HG02840 (cell line): Measurements from ENCODE around the gene FJX1.
A peak's percentile ranks its signal among the peaks of the same experiment; 100 is the strongest.
"Not testable (repeated sequence)": the region's sequence is repeated elsewhere in the genome, so short reads cannot be mapped to it uniquely, and the experiment has no call there.

Source experiments
- ATAC-seq: cut with Tn5 transposase; IDR thresholded peaks from one replicate; pipeline ENCODE4 v1.9.1; 2021; ENCODE audit warnings: mild to moderate bottlenecking, moderate library complexity, moderate number of reproducible peaks; ENCODE audit not compliant: unreplicated experiment, low FRiP score

Gene FJX1

DNA sequence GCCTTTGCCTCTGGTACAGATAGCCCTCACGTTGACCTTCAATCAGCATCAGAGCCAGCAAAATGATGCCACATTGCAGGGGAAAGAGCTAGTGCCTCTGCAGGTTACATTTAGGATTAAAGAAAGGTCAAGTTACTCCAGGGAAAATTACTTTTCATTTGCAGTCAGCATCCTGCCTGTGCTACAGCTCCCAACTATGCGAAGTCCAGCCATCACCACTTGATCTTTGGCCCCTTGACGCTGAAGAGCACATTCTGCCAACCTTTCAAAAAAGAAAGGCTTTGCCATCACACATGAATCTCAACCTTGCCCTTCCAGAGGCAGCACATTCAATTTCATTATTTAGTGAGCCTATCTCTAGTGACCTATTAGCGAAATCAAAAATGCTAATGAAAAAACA is 11.3 kb downstream of the FJX1 start:
- no peak for ATAC-seq

DNA sequence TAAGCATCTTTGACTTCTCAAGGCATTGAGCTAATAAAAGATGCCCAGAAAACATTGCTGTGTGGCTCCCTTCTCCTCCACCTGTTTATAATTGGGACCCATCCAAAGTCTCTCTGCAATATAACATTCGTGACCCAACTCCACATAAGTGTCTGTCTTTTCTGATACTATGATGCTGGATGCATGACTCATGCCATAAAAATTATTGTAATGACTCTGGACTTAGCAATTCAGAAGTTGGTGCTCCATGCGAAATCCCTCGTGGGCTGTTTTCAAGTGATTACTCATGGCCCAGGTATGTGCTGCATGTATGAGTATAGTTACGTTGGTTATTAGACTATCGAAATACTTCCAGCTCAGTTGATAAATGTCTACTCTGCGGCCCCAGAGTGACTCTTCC is 11.7 kb downstream of the FJX1 start:
- no peak for ATAC-seq

DNA sequence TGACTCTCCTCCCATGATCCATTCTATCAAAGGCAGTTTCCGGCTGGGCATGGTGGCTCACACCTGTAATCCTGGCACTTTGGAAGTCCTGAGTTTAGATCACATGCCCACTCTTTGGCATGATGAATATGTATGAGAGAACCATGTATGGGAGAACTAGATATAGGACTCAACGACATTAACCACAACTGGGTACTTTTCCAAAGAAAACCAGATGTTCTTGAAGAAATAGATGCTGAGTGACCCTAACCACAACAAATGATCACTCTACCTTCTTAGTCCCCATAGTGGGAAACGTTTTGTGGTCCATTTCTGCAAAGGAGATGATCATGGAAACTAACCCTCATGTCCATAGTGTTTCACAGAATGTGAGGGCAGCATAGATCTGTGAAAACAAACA is 13.6 kb downstream of the FJX1 start:
- no peak for ATAC-seq

DNA sequence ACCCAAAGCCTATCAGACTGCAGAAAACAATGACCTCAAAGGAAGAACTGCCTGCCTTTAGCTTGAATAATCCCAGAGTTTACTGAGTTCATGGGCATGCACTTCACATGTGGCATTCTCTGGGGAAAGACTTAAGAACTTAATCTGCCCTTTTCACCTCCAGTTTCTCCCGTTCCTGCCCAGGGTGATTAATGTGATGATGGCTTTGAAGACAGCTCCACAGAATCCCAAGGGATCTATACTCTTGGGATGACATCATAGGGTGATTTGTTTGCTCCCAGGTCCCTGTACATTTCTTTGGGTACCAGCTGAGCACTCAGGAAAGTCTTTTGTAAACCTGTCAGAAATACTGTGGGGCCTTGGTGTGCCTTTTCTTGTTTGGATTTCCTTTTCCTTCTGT is 14.0 kb downstream of the FJX1 start:
- no peak for ATAC-seq

DNA sequence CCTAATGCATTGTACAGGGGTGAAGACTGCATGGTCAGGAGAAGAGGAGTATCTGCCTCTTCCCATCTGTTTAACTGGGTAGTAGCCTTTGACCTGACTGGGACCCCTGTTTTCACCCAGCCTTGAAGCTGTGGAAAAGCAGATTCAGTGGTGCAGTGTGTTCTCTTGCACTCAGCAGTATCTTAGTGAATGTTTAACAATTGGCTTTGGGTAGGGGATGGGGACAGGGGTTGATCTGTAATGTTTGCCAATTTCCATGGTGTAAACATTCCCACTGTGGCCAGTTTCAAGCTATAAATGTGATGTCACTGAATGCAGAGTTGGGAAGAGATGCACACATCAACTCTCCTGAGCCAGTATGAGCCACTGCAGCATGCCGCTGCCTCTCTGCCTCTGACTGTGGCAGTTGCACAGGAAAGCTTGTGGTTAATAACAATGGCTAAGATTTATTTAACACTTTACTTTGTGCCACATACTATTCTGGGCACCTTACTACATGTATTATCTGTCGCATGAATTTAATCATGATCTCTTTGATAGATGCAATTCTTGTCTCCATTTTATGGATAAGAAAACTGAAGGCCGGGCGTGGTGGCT is 15.7 kb downstream of the FJX1 start:
- no peak for ATAC-seq

DNA sequence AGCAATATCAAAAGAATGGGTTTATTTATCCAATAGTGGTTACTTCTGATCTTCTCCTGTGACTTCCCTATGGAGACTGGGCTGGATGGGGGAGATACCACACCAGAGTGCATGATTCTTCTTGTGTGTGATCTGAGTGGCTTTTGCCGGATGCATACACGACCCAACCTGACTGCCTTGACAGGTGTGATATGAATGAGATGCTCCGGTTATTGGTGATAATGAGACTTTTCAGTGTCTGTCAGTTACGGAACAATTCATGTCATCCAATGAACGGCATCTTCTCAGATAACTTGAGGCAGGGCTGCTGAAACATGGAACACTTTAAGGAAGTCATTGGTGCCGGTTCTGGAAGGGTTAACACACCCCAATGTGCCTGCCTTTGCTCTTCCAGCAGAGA is 17.7 kb downstream of the FJX1 start:
- no peak for ATAC-seq

DNA sequence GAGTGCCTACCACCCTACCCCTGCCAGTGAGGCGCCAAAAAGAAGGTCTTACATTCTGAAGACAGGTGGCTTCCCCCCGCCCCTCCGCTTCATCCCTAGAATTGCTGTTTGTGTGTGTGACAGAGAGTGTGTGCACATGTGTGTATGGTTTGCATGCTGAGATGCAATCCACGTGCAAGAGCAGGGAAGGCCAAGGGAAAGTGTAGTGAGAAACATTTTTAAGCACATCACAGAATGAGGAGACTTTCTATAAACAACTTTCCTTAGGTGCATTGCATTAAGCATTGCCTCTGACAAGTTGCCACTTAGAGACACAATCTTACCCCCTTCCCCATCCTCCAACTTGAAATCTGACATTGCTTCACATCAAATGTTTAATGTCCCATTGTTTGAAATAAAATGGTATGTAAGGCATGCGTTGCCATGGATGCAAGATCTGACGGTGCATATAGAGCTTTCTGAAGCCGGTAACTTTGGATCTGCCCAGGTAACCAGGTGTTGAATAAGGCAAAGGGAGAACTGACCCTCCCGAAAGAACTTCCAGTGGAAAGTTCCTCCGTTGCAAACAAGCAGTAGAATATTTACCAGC is 21.4 kb downstream of the FJX1 start:
- ATAC-seq: no peak

DNA sequence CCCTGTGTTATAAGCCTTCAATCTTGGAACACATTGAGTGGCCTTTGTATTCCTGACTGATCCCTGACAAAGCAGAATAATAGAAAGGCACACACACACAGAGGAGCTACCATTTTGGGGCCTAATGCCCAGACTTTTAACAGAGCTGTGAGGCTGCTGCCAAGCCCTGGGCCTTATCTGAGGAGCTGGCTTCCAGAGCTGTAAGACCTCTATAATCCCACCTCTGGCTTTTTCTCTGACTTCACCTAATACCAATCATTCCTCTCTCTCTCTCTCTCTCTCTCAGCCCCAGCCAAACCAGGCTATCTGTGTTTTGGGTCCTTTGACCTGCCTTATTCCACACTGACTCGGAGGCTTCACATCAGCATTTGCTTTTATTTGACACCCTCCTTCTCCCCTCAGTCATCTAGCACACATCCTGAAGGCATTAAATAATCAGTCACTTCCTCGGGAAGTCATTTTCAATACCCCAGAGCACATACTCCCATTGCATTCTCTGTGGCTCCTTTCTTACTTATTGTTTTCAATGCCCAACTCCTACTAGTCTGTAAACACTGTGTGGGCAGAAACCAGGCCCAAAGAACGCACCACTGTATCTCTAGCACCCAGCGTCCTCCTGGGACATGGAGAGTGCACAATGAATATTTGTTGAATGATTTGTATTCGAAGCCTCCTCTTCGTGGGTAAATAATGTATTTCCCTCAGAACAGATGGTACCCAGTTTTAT is 23.1 kb downstream of the FJX1 start:
- ATAC-seq: no peak

DNA sequence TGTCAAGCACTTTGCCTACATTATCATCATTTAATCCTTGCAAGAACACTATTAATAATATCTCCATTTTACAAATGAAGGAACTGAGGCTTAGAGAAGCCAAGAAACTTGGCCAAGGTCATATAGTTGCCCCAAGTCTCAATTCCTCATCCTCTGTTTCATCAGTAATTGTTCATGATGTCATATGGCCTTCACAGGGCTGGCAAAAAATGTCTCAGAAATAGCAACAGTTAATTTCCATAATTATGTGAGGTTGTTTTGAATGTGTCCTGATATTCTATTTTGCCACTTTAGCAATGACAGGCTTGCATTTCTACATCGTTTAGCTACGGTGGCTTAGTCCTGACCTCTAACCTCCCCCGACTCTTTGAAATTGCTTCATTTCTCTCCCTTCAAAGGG is 23.7 kb downstream of the FJX1 start:
- ATAC-seq: no peak

DNA sequence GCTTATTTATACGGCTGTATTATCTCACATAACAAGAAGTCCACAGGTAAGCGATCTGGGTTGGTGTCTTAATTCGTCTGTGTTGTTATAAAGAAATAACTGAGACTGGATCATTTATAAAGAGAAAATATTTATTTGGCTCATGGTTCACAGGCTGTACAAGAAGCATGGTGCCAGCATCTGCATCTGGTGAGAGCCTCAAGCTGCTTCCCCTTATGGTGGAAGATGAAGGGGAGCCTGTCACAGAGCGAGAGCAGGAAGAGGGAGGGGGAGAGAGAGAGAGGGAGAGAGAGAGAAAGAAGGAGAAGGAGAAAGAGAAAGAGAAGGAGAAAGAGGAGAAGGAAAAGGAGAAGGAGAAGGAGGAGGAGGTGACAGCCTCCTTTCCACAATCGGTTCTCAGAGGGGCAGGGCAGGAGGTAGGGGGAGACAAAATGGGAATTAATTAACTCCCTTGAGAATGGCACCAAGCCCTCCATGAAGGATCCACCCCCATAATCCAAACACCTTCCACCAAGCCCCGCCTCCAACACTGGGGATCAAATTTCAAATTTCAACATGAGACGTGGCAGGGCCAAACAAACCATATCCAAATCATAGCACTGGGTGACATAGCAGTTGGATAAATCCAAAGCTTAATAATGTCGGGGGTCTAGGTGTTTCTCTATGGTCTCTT is 29.3 kb downstream of the FJX1 start:
- no peak for ATAC-seq

DNA sequence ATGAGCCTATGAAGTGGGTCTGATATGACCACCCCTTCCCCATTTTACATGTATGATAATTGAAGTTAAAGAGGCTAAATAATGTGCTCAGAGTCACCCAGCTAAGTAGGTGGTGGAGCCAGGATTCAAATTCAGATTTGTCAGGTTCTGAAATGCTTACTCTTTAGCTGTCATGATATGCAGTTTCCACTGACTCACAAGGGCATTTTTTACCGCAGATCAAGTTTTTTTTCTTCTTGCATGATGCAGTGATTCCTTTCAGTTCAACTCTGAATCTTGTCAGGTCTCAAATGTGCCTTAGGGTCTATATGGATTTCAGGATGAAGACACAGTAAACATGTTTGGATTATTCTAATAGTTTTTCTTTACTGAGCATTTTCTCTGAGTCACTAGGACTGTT is 31.7 kb downstream of the FJX1 start:
- no peak for ATAC-seq

DNA sequence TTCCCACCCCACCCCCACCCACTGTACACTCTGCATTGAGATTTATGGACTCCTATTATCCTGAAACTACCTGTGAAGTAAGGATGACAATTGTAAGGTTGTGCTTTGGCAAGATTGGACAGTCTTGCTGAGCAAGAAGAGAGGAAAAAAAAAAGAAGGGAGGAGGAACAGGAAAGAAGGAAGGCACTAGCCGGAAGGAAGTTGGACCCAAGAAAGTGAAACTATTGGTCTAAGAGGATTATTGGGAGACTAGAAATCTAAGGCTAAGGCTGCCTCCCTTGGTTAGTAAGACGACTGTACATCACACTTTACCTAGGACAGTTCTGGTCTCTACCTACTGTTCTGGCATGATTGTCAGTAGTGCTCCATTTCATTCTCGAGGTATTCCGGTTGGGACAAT is 32.2 kb downstream of the FJX1 start:
- ATAC-seq: no peak

DNA sequence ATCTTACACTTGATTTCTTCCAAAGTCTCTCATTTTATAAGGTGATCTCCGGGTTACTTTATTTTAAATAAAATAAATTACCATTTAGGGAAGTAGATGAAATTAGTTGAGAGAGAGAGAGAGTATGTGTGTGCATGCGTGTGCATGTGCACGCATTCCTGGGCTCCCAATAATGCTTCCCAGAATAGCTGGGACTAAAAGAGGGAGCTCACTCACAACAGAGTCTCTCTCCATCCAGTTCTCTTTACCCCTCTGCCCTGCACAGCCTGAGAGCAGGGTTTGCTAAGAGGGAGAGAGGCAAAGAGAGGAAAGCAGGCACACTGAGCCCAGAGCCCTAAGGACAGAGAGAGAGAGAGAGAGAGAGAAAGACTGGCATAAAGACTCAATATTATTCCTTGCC is 33.0 kb downstream of the FJX1 start:
- ATAC-seq: no peak

DNA sequence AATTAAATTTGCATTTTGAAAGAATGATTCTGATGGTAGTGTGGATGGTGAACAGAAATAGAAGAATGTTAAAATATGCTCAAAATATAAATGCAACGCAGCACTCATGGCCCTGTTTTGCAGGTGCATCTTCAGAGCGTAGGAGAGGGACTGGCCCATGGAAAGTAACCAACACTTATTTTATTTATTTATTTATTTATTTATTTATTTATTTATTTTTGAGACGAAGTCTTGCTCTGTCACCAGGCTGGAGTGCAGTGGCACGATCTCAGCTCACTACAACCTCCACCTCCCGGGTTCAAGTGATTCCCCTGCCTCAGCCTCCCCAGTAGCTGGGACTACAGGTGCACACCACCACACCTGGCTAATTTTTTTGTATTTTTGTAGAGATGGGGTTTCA is 34.5 kb downstream of the FJX1 start:
- not testable (repeated sequence) for ATAC-seq

DNA sequence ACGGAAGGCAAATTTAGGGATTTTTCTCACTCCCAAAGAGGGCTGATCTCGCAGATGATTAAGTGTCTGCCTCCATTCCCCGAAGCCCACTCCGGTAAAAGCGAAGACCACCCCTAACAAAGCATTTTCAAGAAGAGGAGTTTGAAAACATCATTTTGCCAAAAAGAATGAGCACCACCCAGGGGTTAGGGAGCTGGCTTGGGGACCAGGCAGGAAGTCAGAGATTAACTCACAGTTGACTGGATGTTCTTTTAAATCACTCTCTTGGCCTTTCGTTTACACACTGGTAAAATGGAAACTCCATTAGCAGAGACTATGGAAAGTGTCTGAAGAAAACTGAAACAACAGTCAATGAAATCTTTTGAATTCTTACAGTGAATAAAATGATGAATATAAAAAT is 36.5 kb downstream of the FJX1 start:
- no peak for ATAC-seq

DNA sequence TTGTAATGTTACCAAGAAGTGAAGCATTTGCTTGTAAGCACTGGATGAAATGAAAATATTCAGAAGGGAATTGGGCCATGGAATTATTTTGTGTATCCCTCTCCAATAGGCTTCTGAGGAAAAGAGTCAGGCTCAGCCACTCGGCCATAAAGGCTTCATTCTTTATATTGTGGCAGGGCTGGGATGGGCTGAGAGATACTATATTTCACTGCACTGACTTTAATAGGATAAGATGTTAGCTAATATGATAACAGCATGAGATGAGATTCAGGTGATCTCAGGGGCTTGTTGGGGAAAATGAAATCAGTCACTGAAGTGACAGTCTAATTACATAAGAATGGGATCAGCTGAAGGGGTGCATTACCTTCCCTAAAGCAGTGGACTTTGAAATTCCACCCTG is 37.0 kb downstream of the FJX1 start:
- ATAC-seq: no peak

DNA sequence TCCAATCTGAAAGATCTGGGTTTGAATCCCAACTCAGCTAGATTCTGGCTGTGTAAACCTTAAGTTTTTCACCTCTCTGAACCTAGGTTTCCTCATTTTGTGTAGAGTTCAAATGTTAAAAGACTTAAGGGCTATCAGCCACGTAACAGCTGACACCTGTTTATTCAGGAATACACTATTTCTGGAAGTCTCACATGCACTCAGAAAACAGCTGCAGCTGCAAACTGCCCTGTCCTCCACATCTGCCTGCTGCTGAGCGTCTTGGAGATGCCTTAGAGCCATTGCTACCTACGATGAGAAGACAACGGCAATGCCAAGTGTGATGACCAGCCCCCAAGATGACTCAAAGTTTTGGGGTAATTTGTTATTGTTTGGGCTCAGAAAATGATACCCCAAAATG is 37.6 kb downstream of the FJX1 start:
- ATAC-seq: no peak

DNA sequence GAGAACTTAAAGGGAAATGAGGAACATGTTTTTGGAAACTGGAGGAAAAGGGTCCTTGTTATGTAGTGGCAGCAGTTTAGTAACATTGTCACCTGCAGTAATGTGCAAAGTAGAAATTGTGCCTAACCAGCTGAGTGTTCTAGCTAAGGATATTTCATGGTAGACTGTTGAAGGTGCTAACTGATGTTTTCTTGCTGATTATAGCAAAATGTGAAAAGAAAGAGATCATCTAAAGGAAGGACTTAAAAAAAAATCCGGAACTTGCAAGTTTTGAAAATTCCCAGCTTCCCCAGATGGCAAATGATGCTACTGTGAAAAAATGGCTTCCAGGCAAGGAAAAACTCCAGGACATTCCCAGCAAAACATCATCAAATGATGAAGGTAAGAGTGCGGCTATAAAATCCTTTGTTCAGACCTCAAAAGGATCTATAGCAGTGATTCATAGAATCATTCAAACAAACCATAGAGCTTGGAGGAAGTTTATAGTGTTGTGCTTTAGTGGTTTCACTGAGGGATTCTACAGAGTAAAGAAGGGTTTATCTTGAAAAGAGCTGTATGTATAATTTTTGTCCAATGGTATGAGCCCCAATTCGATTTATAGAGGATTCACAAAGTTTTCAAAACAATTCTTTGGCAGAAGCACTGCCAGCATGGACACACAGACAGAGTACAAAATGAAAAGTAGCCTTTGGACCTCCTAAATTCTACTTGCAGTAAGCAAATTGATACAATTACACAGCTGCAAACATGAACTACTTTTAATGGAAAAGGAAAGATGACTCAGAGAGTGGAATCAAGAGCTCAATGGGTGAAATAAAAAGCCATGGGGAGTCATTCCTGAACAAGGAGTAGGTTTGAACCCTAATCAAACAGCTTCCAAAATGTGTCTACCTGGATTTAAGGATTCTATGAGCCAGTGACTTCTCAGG is 40.0 kb downstream of the FJX1 start:
- ATAC-seq: no peak

DNA sequence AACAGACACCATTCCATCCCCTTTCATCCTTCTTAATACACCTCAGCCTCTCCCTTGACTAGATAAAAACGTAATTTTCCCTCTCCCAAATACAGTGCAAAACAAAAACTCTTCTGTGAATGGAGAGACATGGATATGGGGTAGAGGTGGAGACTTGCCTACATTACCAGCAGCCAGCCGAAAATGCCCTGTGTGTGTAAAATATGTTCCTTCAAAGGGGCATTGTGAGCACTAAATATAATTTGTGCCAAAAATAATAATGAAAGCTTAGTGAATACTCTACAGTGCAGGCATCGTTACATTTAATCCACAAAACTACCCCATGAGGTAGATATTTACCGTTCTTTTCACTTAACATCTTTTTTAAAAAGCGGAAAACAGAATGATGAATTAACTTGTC is 43.3 kb downstream of the FJX1 start:
- ATAC-seq: no peak

DNA sequence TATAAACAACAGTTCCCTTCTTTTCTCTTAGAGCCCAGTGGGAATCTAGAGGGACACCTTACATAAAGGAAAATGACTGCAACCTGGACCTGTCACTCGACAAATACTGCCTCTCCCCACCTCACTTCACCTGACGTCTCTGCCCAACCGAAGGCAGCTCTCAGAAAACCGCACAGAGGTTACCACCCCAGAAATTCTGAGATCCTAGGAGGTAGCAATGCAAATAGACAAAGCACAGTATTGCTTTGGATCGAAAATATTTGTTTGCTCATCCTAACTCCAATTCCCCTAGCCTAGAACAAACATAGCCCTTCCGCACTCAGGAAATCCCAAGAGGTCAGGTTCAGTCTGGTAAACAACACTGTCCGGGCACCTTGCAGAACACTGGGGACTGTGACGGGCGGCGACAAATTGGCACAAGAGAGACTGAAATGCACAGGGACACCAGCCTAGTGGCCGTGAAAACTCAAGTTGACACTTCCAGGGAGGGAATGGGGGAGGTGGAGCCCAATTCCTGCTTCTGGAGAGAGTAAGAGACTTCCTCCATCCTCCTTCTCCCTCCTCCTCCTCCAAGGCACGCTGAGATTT is 43.9 kb downstream of the FJX1 start:
- peak; percentile 37 for ATAC-seq
